K562 (cell line): ENCODE data around the gene OR52R1. TPM values are rescaled to one million over a fixed set of nuclear protein-coding genes. Genes with fewer than 3 reads are reported as not detected.

ENCODE experiments used
- CHD1 ChIP-seq: fragments of 200-600 bp; sonication (generic); IDR thresholded peaks from one replicate; pipeline ENCODE4 v1.6.1; 2012; ENCODE audit warnings: mild to moderate bottlenecking, moderate library complexity, low read length, inconsistent platforms
- ILK ChIP-seq: fragments of 450-650 bp; IDR thresholded peaks from 2 replicates; pipeline ENCODE4 v1.6.1; 2016; ENCODE audit warnings: missing genetic modification characterization, low read depth, mild to moderate bottlenecking, missing compliant biosample characterization, moderate library complexity, borderline replicate concordance
- IRF2 ChIP-seq: sonication (generic); formaldehyde crosslinking; IDR thresholded peaks from 2 replicates; pipeline ENCODE4 v1.8.1; 2022; ENCODE audit warnings: mild to moderate bottlenecking, missing genetic modification reagents
- LEF1 ChIP-seq: fragments of 450-650 bp; IDR thresholded peaks from 2 replicates; pipeline ENCODE4 v1.6.1; 2016; ENCODE audit warnings: mild to moderate bottlenecking
- ZNF75A ChIP-seq: fragments of 450-650 bp; formaldehyde crosslinking; IDR thresholded peaks from 2 replicates; pipeline ENCODE4 v1.4.0; 2020; ENCODE audit warnings: mild to moderate bottlenecking
- ZNF79 ChIP-seq: fragments of 250-450 bp; sonication (Bioruptor Pico); IDR thresholded peaks from 2 replicates; pipeline ENCODE4 v1.4.0; 2020; ENCODE audit warnings: low read depth, mild to moderate bottlenecking, moderate library complexity
- polyA plus RNA-seq, 8 experiments: library from polyadenylated mRNA; depleted of rRNA in 4 of 8; stranded (reverse) in 5 of 8; unstranded in 3 of 8; fragments of >200 nt; fragmentation: Nextera tagmentation in 2 of 8; fragmentation: Illumina TruSeq in 1 of 8; extraction: Ambion mirVana in 2 of 8; extraction: Trizol in 1 of 8; gene quantifications; 2 replicates each; pipeline versions ENCODE4 v1.2.1 to v1.2.3, GENCODE V29; 2011 to 2014; ENCODE audit warnings: inconsistent platforms in 1 of 8, missing spikeins in 1 of 8
- total RNA-seq, 7 experiments: library from RNA; depleted of rRNA in 6 of 7; stranded (reverse); fragments of >200 nt in 6 of 7; fragmentation: Illumina TruSeq in 2 of 7; extraction: Trizol in 2 of 7; gene quantifications; 2 replicates each; pipeline versions ENCODE4 v1.2.1 to v1.2.3, GENCODE V29; 2011 to 2021; ENCODE audit warnings: low replicate concordance in 1 of 7
- TF ChIP-seq, protein P1 (sequence below): fragments of 450-650 bp; IDR thresholded peaks from 2 replicates; pipeline ENCODE4 v1.6.1; 2017; ENCODE audit warnings: antibody characterized with exemption, mild to moderate bottlenecking
- TF ChIP-seq, protein P2 (sequence below): fragments of 450-650 bp; IDR thresholded peaks from 2 replicates; pipeline ENCODE4 v1.6.1; 2016; ENCODE audit warnings: borderline replicate concordance
- TF ChIP-seq, protein P3 (sequence below): fragments of 250-450 bp; sonication (Bioruptor Pico); IDR thresholded peaks from 2 replicates; pipeline ENCODE4 v1.4.0; 2020; ENCODE audit warnings: mild to moderate bottlenecking
- TF ChIP-seq, protein P4 (sequence below): fragments of 250-450 bp; sonication (Bioruptor Pico); IDR thresholded peaks from 2 replicates; pipeline ENCODE4 v1.6.1; 2021; ENCODE audit warnings: mild to moderate bottlenecking

OR52R1 gene
- total and polyA plus RNA-seq, 9 of the 15 experiments (the other 6 are each of a cell fraction or from before 2014, with no cell fraction given): not detected

DNA sequence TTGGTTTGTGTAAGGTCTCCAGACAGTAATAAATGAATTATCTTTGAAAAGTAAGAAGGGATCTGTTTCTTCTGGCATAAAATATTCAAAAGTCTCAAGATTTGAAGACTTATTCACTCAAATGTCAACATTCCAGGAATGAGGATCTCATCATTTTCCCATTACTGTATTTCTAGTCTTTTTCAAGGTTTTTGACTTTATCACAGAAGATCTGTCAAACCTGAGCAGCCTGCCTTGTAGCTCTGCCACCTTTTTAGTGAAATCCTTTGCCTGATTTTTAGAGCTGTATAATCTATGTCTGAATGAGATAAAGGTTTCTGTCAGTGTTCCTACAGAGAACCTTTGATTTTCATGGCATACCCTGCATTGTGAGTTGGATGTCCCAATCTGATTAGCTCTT lies 21.0 kb upstream of the OR52R1 start (continued):
- TF ChIP-seq, protein P1, sequence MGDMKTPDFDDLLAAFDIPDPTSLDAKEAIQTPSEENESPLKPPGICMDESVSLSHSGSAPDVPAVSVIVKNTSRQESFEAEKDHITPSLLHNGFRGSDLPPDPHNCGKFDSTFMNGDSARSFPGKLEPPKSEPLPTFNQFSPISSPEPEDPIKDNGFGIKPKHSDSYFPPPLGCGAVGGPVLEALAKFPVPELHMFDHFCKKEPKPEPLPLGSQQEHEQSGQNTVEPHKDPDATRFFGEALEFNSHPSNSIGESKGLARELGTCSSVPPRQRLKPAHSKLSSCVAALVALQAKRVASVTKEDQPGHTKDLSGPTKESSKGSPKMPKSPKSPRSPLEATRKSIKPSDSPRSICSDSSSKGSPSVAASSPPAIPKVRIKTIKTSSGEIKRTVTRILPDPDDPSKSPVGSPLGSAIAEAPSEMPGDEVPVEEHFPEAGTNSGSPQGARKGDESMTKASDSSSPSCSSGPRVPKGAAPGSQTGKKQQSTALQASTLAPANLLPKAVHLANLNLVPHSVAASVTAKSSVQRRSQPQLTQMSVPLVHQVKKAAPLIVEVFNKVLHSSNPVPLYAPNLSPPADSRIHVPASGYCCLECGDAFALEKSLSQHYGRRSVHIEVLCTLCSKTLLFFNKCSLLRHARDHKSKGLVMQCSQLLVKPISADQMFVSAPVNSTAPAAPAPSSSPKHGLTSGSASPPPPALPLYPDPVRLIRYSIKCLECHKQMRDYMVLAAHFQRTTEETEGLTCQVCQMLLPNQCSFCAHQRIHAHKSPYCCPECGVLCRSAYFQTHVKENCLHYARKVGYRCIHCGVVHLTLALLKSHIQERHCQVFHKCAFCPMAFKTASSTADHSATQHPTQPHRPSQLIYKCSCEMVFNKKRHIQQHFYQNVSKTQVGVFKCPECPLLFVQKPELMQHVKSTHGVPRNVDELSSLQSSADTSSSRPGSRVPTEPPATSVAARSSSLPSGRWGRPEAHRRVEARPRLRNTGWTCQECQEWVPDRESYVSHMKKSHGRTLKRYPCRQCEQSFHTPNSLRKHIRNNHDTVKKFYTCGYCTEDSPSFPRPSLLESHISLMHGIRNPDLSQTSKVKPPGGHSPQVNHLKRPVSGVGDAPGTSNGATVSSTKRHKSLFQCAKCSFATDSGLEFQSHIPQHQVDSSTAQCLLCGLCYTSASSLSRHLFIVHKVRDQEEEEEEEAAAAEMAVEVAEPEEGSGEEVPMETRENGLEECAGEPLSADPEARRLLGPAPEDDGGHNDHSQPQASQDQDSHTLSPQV: no peak
- TF ChIP-seq ILK (tag) (no peak), CHD1 (no peak), IRF2 (CRISPR knock-in tag) (no peak), LEF1 (no peak), ZNF79 (CRISPR knock-in tag) (no peak), ZNF75A (no peak)
- TF ChIP-seq, protein P2, sequence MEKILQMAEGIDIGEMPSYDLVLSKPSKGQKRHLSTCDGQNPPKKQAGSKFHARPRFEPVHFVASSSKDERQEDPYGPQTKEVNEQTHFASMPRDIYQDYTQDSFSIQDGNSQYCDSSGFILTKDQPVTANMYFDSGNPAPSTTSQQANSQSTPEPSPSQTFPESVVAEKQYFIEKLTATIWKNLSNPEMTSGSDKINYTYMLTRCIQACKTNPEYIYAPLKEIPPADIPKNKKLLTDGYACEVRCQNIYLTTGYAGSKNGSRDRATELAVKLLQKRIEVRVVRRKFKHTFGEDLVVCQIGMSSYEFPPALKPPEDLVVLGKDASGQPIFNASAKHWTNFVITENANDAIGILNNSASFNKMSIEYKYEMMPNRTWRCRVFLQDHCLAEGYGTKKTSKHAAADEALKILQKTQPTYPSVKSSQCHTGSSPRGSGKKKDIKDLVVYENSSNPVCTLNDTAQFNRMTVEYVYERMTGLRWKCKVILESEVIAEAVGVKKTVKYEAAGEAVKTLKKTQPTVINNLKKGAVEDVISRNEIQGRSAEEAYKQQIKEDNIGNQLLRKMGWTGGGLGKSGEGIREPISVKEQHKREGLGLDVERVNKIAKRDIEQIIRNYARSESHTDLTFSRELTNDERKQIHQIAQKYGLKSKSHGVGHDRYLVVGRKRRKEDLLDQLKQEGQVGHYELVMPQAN: no peak
- TF ChIP-seq, protein P3, sequence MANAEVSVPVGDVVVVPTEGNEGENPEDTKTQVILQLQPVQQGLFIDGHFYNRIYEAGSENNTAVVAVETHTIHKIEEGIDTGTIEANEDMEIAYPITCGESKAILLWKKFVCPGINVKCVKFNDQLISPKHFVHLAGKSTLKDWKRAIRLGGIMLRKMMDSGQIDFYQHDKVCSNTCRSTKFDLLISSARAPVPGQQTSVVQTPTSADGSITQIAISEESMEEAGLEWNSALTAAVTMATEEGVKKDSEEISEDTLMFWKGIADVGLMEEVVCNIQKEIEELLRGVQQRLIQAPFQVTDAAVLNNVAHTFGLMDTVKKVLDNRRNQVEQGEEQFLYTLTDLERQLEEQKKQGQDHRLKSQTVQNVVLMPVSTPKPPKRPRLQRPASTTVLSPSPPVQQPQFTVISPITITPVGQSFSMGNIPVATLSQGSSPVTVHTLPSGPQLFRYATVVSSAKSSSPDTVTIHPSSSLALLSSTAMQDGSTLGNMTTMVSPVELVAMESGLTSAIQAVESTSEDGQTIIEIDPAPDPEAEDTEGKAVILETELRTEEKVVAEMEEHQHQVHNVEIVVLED: no peak
- TF ChIP-seq, protein P4, sequence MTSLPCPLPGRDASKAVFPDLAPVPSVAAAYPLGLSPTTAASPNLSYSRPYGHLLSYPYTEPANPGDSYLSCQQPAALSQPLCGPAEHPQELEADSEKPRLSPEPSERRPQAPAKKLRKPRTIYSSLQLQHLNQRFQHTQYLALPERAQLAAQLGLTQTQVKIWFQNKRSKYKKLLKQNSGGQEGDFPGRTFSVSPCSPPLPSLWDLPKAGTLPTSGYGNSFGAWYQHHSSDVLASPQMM (CRISPR knock-in tag): no peak
